ENCODE data around the gene TSPAN9. TPM values are rescaled to one million over a fixed set of nuclear protein-coding genes. Genes with fewer than 3 reads are reported as not detected.

TSPAN9 gene
- total RNA-seq, 4 donors from 2014 or later = 27.8 to 47.2 (median 34.3) TPM

DNA sequence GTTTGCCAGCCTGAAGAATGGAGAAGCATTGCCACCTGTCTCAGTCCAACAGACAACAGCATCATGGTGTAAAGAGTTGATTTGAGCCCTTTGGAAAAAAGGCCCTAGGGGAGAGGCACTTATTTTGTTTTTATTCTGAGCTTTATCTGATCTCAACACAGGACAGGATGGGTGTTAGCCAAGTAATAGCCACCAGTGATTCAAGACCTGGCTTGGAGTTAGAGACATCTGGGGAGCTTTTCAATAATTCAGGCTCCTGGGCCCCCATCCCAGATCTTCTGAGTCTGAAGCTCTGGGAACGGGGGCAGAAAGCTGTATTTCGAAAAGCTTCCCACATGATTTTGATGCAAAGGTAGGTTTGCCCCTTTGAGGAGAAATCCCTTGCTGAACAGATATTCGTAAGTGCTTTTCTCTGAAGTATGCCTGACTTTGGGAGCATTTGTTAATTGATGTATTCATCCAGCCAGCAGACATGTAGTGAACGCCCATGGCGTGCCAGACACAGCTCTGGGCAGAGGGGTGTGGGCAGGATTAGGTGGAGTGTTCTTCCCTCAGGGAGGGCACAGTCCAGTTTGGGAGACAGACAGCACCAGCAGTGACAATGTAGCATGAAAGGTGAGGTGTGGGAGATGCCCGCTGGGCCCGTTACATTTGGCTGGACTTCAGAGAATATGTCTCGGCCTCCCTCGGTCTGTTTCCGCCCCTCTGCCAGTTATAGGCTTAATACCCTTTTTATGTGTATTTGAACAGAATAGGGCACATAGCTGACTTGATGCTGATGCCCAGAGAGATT is 72.5 kb downstream of the TSPAN9 start:
- H3K9me3 ChIP-seq = no peaks in the 10 kb centered on the region
- WGBS = 45% methylated on average over 10 of the region's 10 CpGs
- no peaks in the 10 kb centered on the region for H3K27me3 ChIP-seq
- H3K27ac ChIP-seq = no peak overlapping the region
- H3K36me3 ChIP-seq = no peaks in the 10 kb centered on the region
- TF ChIP-seq POLR2A (IDR thresholded peaks at IDR 0.05) (no peak), EP300 (IDR thresholded peaks at IDR 0.05) (no peak), POLR2AphosphoS5 (IDR thresholded peaks at IDR 0.05) (no peak)
- TF ChIP-seq, protein P1, sequence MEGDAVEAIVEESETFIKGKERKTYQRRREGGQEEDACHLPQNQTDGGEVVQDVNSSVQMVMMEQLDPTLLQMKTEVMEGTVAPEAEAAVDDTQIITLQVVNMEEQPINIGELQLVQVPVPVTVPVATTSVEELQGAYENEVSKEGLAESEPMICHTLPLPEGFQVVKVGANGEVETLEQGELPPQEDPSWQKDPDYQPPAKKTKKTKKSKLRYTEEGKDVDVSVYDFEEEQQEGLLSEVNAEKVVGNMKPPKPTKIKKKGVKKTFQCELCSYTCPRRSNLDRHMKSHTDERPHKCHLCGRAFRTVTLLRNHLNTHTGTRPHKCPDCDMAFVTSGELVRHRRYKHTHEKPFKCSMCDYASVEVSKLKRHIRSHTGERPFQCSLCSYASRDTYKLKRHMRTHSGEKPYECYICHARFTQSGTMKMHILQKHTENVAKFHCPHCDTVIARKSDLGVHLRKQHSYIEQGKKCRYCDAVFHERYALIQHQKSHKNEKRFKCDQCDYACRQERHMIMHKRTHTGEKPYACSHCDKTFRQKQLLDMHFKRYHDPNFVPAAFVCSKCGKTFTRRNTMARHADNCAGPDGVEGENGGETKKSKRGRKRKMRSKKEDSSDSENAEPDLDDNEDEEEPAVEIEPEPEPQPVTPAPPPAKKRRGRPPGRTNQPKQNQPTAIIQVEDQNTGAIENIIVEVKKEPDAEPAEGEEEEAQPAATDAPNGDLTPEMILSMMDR (IDR thresholded peaks at IDR 0.05) = no peak
- no peak for DNase-seq (ENCODE audit: low spot score in 2 of 2)
- no peak overlapping the region for H3K4me3 ChIP-seq
- H3K4me1 ChIP-seq = peaks cover 35% of the 10 kb centered on the region

DNA sequence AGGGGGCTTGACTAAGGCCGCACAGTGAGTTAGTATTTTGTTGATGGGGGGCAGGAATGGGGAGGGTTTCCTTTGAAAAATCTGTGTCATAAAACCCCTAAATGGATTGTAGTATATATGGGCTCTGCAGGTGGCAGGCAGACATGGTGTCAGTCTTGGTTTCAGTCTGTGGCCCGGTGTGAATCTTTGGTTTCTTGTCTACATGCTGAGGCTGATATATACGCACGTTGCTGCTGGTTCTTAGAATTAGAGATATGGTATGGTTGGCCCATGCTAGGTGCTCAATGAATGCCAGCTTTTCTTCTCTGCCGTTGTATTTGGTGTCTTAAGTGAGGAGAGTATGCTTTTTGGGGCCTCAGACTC is 73.1 kb downstream of the TSPAN9 start:
- WGBS = 74% methylated on average over 5 of the region's 5 CpGs
- DNase-seq (ENCODE audit: low spot score in 2 of 2) = no peak
- H3K27ac ChIP-seq = no peak overlapping the region

DNA sequence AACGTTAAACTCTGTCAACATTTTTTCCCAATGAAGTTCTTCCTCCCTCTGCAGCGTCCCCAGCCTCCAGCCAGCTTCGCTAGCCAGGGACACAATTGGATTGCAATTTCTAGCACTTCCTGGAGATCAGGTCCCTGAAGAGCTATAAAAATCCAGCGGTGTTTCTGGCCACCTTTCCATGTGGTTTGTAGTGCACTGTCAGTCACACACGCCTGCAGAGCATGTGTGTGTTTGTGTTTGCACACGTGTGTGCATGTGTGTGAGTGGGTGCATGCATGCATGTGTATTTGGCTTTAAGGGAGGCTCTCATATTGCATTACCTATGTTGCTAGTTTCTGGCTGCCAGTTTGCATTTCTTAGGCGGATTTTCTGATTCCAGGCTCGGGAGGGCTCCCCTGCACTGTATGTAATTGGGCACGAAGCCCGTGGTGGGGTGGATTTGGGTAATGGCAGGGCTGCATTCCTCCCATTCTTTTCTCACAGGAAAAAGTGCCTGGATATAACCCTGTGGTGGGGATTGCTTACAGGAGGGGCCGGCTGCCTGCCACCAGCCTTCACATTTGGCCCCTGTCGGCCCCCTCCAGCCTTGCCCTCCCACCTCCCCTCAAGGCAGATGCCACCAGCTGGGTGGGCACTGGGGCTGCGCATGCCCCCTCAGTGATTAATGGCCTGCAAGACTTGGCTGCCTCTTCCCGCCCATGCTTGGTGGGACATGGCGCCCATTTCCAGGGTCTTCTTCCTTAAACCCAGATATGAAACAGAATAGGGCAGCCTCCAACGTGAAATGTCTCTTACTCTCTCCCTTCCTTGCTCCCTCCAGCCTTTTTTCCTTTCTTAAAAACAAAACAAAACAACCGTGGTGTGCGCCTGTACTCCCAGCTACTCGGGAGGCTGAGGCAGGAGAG is 74.0 kb downstream of the TSPAN9 start:
- Histone ChIP-seq H3K9me3 (no peaks in the 10 kb centered on the region), H3K4me3 (no peak overlapping the region), H3K27me3 (no peaks in the 10 kb centered on the region), H3K4me1 (peaks cover 31% of the 10 kb centered on the region), H3K36me3 (no peaks in the 10 kb centered on the region), H3K27ac (no peak overlapping the region)
- 57% methylated on average over 19 of the region's 19 CpGs for WGBS
- TF ChIP-seq POLR2AphosphoS5 (IDR thresholded peaks at IDR 0.05) (no peak), POLR2A (IDR thresholded peaks at IDR 0.05) (no peak), EP300 (IDR thresholded peaks at IDR 0.05) (no peak)
- TF ChIP-seq, protein P1 (IDR thresholded peaks at IDR 0.05) = no peak
- DNase-seq (ENCODE audit: low spot score in 2 of 2) = no peak

More for the DNA sequence above, 73.1 kb downstream of the TSPAN9 start:
- no peak overlapping the region for H3K4me3 ChIP-seq
- H3K4me1 ChIP-seq = peaks cover 32% of the 10 kb centered on the region
- H3K27me3 ChIP-seq = no peaks in the 10 kb centered on the region
- no peaks in the 10 kb centered on the region for H3K9me3 ChIP-seq
- TF ChIP-seq POLR2A (IDR thresholded peaks at IDR 0.05) (no peak), EP300 (IDR thresholded peaks at IDR 0.05) (no peak), POLR2AphosphoS5 (IDR thresholded peaks at IDR 0.05) (no peak)
- TF ChIP-seq, protein P1 (IDR thresholded peaks at IDR 0.05) = no peak
- no peaks in the 10 kb centered on the region for H3K36me3 ChIP-seq

DNA sequence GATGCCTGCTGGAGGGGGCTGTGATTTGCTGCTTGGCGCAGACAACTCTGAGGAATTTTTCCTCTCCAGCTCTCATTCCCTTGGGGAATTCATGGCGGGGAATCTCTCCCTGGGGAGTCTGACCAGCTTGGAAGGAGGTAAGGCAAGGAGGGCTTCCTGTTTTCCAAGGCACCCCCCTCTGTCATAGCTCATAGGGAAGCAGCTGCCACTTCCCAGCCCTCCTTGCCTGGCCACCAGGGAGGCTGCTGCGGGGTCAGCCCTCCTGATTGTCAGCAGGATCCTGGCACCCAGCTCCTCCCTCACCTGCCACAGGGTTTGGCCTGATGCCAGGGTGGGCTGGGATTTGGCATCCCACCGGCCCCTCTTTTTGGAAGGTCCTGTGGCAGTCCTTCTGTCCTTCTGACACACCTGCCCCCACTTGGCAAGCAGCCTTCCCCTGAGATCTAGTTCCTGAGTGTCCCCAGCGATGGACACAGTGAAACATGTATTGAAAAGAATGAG is 74.9 kb downstream of the TSPAN9 start:
- H3K4me1 ChIP-seq = peaks cover 31% of the 10 kb centered on the region

More for the DNA sequence above, 74.9 kb downstream of the TSPAN9 start:
- H3K36me3 ChIP-seq = no peaks in the 10 kb centered on the region
- H3K27me3 ChIP-seq = no peaks in the 10 kb centered on the region
- WGBS = 76% methylated on average over 4 of the region's 5 CpGs
- no peak overlapping the region for H3K27ac ChIP-seq
- no peaks in the 10 kb centered on the region for H3K9me3 ChIP-seq
- TF ChIP-seq, protein P1 (IDR thresholded peaks at IDR 0.05) = no peak
- no peak for TF ChIP-seq EP300 (IDR thresholded peaks at IDR 0.05)
- TF ChIP-seq POLR2AphosphoS5 (IDR thresholded peaks at IDR 0.05) = no peak
- no peak for TF ChIP-seq POLR2A (IDR thresholded peaks at IDR 0.05)
- no peak overlapping the region for H3K4me3 ChIP-seq
- DNase-seq (ENCODE audit: low spot score in 2 of 2) = no peak

Measured in suprapubic skin (tissue), 4 donors.